Fibroblast of villous mesenchyme (primary cell): ENCODE data around the gene KRTAP1-4. TPM values are rescaled to one million over a fixed set of nuclear protein-coding genes. Genes with fewer than 3 reads are reported as not detected.

Experiments
- DNase-seq: peaks from one replicate; pipeline ENCODE4 v3.0.0-alpha.2; 2010; ENCODE audit warnings: low read depth
- H3K4me3 ChIP-seq: 2 replicates; pipeline ENCODE4 v1.5.1; 2011; ENCODE audit warnings: low read depth, mild to moderate bottlenecking, low read length
- small RNA-seq: library from RNA; depleted of rRNA; stranded (forward); fragments of <200 nt; gene quantifications from one replicate; pipeline ENCODE3, GENCODE V24; 2012
- total RNA-seq: library from RNA; depleted of rRNA; stranded (reverse); fragments of >200 nt; gene quantifications from 2 replicates; pipeline ENCODE4 v1.2.3, GENCODE V29; 2012
- TF ChIP-seq, protein P1 (sequence below): IDR thresholded peaks from 2 replicates; pipeline ENCODE4 v1.5.1; 2012; ENCODE audit warnings: low read depth, mild to moderate bottlenecking, low read length; ENCODE audit not compliant: insufficient read depth

Gene KRTAP1-4
- total RNA-seq, 1 donor = not detected

DNA sequence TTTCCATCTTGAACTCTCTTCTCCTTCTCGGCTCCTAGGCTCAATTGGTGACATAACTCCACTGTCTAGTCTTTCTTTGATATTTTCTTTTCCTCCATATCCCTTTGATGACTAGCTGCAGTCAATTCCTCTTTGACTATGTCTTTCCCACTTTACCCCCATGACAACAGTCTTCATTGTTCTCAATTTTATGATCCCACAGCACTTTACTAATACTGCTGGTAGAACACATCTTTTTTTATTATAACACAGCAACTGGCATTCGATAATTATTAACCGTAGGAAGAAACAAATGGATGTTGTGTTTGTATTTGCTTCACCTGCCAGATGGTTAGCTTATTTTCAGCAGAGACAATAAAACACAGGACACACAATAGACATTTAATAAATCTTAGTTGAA lies 37.3 kb downstream of the KRTAP1-4 start:
- no peak overlapping the region for H3K4me3 ChIP-seq

GRCh38 chr17:40986920-40987319 lies 43.1 kb downstream of the KRTAP1-4 start:
- no peak for DNase-seq
- no peak overlapping the region for H3K4me3 ChIP-seq
- TF ChIP-seq, protein P1, sequence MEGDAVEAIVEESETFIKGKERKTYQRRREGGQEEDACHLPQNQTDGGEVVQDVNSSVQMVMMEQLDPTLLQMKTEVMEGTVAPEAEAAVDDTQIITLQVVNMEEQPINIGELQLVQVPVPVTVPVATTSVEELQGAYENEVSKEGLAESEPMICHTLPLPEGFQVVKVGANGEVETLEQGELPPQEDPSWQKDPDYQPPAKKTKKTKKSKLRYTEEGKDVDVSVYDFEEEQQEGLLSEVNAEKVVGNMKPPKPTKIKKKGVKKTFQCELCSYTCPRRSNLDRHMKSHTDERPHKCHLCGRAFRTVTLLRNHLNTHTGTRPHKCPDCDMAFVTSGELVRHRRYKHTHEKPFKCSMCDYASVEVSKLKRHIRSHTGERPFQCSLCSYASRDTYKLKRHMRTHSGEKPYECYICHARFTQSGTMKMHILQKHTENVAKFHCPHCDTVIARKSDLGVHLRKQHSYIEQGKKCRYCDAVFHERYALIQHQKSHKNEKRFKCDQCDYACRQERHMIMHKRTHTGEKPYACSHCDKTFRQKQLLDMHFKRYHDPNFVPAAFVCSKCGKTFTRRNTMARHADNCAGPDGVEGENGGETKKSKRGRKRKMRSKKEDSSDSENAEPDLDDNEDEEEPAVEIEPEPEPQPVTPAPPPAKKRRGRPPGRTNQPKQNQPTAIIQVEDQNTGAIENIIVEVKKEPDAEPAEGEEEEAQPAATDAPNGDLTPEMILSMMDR = no peak

More for the DNA sequence above, 37.3 kb downstream of the KRTAP1-4 start:
- no peak for DNase-seq
- TF ChIP-seq, protein P1 = no peak

DNA sequence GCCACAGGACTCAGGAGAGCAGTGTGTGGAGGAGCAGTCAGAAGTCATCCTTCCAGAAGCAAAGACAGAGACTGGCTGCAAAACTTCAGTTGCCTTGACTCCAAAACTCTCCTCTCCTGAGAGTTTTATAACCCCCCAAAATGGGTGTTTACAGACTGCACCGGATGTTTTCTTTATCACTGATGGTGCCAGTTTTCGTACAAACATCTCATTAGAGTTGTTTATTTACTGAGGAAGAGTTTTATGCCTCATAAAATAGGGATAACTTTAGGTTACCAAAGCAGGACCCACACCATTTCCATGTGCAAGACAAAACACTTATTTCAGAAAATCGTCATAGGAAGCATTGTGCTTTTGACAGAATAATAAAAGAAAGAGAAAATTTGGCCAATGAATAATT lies 45.8 kb downstream of the KRTAP1-4 start, which contains the start of gene KRT40:
KRT40 (minus strand) TSS at position 101 of the 400 bp plus-strand sequence; CDS start at position 48, 53 bp downstream.
- DNase-seq = no peak
- TF ChIP-seq, protein P1 = no peak
- no peak within 1 kb of the TSS for H3K4me3 ChIP-seq

- H3K4me3 ChIP-seq = no peak overlapping the region
- TF ChIP-seq, protein P1 = no peak
These were observed 48.9 kb downstream of the KRTAP1-4 start for GRCh38 chr17:40981115-40981514.

DNA sequence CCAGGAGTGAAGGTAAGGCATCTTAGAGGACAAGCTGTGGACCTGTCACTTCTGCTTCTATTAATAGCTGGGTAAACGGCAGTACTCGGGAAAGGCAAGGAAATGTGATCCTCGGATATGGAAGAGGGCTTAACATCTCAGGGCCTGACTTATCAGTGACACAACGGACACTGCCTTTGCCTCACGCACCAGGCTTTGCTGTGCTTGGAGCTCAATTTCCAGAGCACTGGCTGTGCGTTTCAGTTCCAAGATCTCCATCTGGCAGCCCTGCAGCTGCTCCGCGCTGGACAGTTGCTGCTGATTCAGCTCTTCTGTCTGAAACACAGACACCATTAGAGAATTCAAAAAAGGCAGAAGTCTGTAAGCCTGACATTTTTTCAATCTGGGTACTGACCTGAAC lies 49.4 kb downstream of the KRTAP1-4 start:
- TF ChIP-seq, protein P1 = no peak
- DNase-seq = peak; percentile 62
- no peak overlapping the region for H3K4me3 ChIP-seq

More at GRCh38 chr17:40981115-40981514, 48.9 kb downstream of the KRTAP1-4 start:
- no peak for DNase-seq

DNA sequence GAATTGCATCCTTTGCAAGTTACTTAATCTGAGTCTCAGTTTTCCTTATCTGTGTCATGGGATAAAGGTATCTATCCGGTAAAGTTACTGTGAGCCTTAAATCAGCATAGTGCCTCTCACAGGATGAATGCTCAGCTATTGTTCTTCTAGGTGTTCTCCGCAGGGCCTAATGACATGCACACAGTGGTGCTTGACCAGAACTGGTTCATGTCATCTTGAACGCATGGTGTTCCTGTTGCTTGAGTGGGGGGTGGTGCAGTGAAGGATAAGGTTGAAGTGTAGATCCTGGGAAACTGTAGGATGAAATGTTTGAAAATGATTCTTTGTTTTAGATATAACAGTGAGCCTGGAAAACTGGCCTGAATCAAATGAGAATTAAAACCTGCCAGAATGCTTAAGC lies 49.9 kb downstream of the KRTAP1-4 start:
- TF ChIP-seq, protein P1 = no peak
- no peak overlapping the region for H3K4me3 ChIP-seq
- DNase-seq = no peak

Small RNAs within 50 kb of the gene (small RNA-seq; reads per million reads assigned to genes)
- gene KRTAP3-4P = not detected

Other genes with a start within 250 kb of the KRTAP1-4 start
- not detected in 2 replicates for gene KRT27, start 247.6 kb downstream of the KRTAP1-4 start, total RNA-seq
- gene KRT28, start 230.2 kb downstream of the KRTAP1-4 start, total RNA-seq = not detected in 2 replicates
- gene KRT10, start 207.6 kb downstream of the KRTAP1-4 start, total RNA-seq = 3.0 and 3.2 TPM in 2 replicates
- not detected in 2 replicates for gene KRT12, start 163.0 kb downstream of the KRTAP1-4 start, total RNA-seq
- not detected in 2 replicates for gene KRT20, start 145.0 kb downstream of the KRTAP1-4 start, total RNA-seq
- gene KRT23, start 92.5 kb downstream of the KRTAP1-4 start, total RNA-seq = under 0.01 and 1.7 TPM in 2 replicates
- gene KRT39, start 63.2 kb downstream of the KRTAP1-4 start, total RNA-seq = not detected in 2 replicates
- not detected in 2 replicates for gene KRT40, start 45.9 kb downstream of the KRTAP1-4 start, total RNA-seq
- gene KRTAP3-3, start 36.0 kb downstream of the KRTAP1-4 start, total RNA-seq = not detected in 2 replicates
- not detected in 2 replicates for gene KRTAP3-2, start 30.3 kb downstream of the KRTAP1-4 start, total RNA-seq
- not detected in 2 replicates for gene KRTAP3-1, start 21.1 kb downstream of the KRTAP1-4 start, total RNA-seq
- gene KRTAP1-5, start 3.0 kb downstream of the KRTAP1-4 start, total RNA-seq = 11.0 and 16.4 TPM in 2 replicates
- gene KRTAP1-3, start 4.7 kb upstream of the KRTAP1-4 start, total RNA-seq = not detected in 2 replicates
- gene KRTAP1-1, start 11.3 kb upstream of the KRTAP1-4 start, total RNA-seq = not detected in 2 replicates
- gene KRTAP2-1, start 17.1 kb upstream of the KRTAP1-4 start, total RNA-seq = not detected in 2 replicates
- gene KRTAP2-2, start 25.0 kb upstream of the KRTAP1-4 start, total RNA-seq = not detected in 2 replicates
- 0.32 TPM in 1 of 2 replicates, not detected in the other for gene KRTAP2-3, start 29.9 kb upstream of the KRTAP1-4 start, total RNA-seq
- not detected in 2 replicates for gene KRTAP2-4, start 35.7 kb upstream of the KRTAP1-4 start, total RNA-seq
- gene KRTAP4-7, start 54.0 kb upstream of the KRTAP1-4 start, total RNA-seq = not detected in 2 replicates
- not detected in 2 replicates for gene KRTAP4-8, start 67.9 kb upstream of the KRTAP1-4 start, total RNA-seq
- not detected in 2 replicates for gene KRTAP4-16, start 72.0 kb upstream of the KRTAP1-4 start, total RNA-seq
- gene KRTAP4-9, start 75.2 kb upstream of the KRTAP1-4 start, total RNA-seq = not detected in 2 replicates
- gene KRTAP4-11, start 88.2 kb upstream of the KRTAP1-4 start, total RNA-seq = not detected in 2 replicates
- gene KRTAP4-12, start 94.0 kb upstream of the KRTAP1-4 start, total RNA-seq = not detected in 2 replicates
- gene KRTAP4-6, start 110.3 kb upstream of the KRTAP1-4 start, total RNA-seq = not detected in 2 replicates
- gene KRTAP4-5, start 119.6 kb upstream of the KRTAP1-4 start, total RNA-seq = not detected in 2 replicates
- gene KRTAP4-4, start 130.6 kb upstream of the KRTAP1-4 start, total RNA-seq = not detected in 2 replicates
- not detected in 2 replicates for gene KRTAP4-3, start 138.0 kb upstream of the KRTAP1-4 start, total RNA-seq
- gene KRTAP4-2, start 148.0 kb upstream of the KRTAP1-4 start, total RNA-seq = not detected in 2 replicates
- gene KRTAP4-1, start 154.7 kb upstream of the KRTAP1-4 start, total RNA-seq = not detected in 2 replicates
- not detected in 2 replicates for gene KRTAP9-1, start 159.7 kb upstream of the KRTAP1-4 start, total RNA-seq
- gene KRTAP9-2, start 196.5 kb upstream of the KRTAP1-4 start, total RNA-seq = not detected in 2 replicates
- gene KRTAP9-3, start 202.3 kb upstream of the KRTAP1-4 start, total RNA-seq = not detected in 2 replicates
- gene KRTAP9-8, start 207.8 kb upstream of the KRTAP1-4 start, total RNA-seq = not detected in 2 replicates
- not detected in 2 replicates for gene KRTAP9-4, start 219.5 kb upstream of the KRTAP1-4 start, total RNA-seq
- gene KRTAP9-9, start 225.2 kb upstream of the KRTAP1-4 start, total RNA-seq = not detected in 2 replicates
- not detected in 2 replicates for gene KRTAP9-6, start 235.2 kb upstream of the KRTAP1-4 start, total RNA-seq
- not detected in 2 replicates for gene KRTAP9-7, start 245.5 kb upstream of the KRTAP1-4 start, total RNA-seq